Smooth muscle cell (in vitro differentiated cells): ENCODE data around the gene TTL. TPM values are rescaled to one million over a fixed set of nuclear protein-coding genes. Genes with fewer than 3 reads are reported as not detected.

Experiments used
- DNase-seq: peaks from one replicate; lab custom pipeline; 2025; ENCODE audit not compliant: unreplicated experiment; lab: John Stamatoyannopoulos, UW
- H2AFZ ChIP-seq: fragments of 200-600 bp; sonication (generic); 2 replicates; pipeline ENCODE4 v1.6.0; 2016; ENCODE audit warnings: antibody characterized with exemption, low read depth, mild to moderate bottlenecking
- H3F3A ChIP-seq: fragments of 200-600 bp; sonication (generic); 2 replicates; pipeline ENCODE4 v1.6.0; 2017; ENCODE audit warnings: antibody characterized with exemption, low read depth
- H3K27ac ChIP-seq: fragments of 200-600 bp; sonication (generic); 2 replicates; pipeline ENCODE4 v1.5.1; 2016; ENCODE audit warnings: low read depth, mild to moderate bottlenecking
- H3K27me3 ChIP-seq: fragments of 200-600 bp; sonication (generic); 2 replicates; pipeline ENCODE4 v1.6.1; 2016; ENCODE audit warnings: low read depth, mild to moderate bottlenecking
- H3K36me3 ChIP-seq: fragments of 200-600 bp; sonication (generic); 2 replicates; pipeline ENCODE4 v1.5.1; 2016; ENCODE audit warnings: low read depth
- H3K4me1 ChIP-seq: fragments of 200-600 bp; sonication (generic); 2 replicates; pipeline ENCODE4 v1.5.1; 2016; ENCODE audit warnings: low read depth
- H3K4me2 ChIP-seq: fragments of 200-600 bp; sonication (generic); 2 replicates; pipeline ENCODE4 v1.6.0; 2016; ENCODE audit warnings: mild to moderate bottlenecking
- H3K4me3 ChIP-seq: fragments of 200-600 bp; sonication (generic); 2 replicates; pipeline ENCODE4 v1.5.1; 2016; ENCODE audit warnings: mild to moderate bottlenecking
- H3K79me2 ChIP-seq: fragments of 200-600 bp; sonication (generic); 2 replicates; pipeline ENCODE4 v1.6.0; 2016; ENCODE audit warnings: low read depth, mild to moderate bottlenecking
- H3K9ac ChIP-seq: fragments of 200-600 bp; sonication (generic); 2 replicates; pipeline ENCODE4 v1.6.0; 2016; ENCODE audit warnings: low read depth
- H3K9me3 ChIP-seq: fragments of 200-600 bp; sonication (generic); replicated peaks from 2 replicates; pipeline ENCODE4 v1.5.1; 2016; ENCODE audit warnings: low read depth
- H4K20me1 ChIP-seq: fragments of 200-600 bp; sonication (generic); 2 replicates; pipeline ENCODE4 v1.6.0; 2016; ENCODE audit warnings: low read depth
- WGBS: methylation state at CpG from one replicate; pipeline ENCODE4 v1.1.7; 2016; ENCODE audit warnings: low lambda C conversion rate; 5-methylcytosine and 5-hydroxymethylcytosine counted together
- polyA plus RNA-seq: library from polyadenylated mRNA; unstranded; fragments of >200 nt; fragmentation: Nextera tagmentation; extraction: Ambion mirVana; gene quantifications from 2 replicates; pipeline ENCODE4 v1.2.1, GENCODE V29; 2016
- total RNA-seq: library from RNA; depleted of rRNA; stranded (reverse); fragments of >200 nt; gene quantifications from 2 replicates; pipeline ENCODE4 v1.2.3, GENCODE V29; 2014
- TF ChIP-seq, protein P1 (sequence below): fragments of 200-600 bp; sonication (generic); IDR thresholded peaks from 2 replicates; pipeline ENCODE4 v1.5.1; 2017; ENCODE audit warnings: borderline replicate concordance, mild to moderate bottlenecking, antibody characterized with exemption; ENCODE audit not compliant: insufficient read depth, poor library complexity, severe bottlenecking

The TTL gene
- total and polyA plus RNA-seq, 2 experiments from 2014 or later: 33.2 to 36.7 TPM

DNA sequence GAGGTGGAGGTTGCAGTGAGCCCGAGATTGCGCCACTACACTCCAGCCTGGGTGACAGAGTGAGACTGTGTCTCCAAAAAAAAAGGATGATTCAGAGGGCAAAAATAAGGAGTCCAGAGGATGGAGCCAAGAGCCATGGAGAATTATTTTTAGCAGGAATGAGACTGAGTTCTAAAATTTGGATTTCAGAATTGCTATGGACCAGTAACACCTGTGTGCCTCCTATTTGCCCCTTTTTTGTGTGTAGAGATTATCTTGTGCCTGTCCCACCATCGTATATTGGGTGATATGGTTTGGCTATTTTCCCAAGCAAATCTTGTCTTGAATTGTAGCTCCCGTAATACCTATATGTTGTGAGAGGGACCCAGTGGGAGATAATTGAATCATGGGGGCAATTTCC, 32.1 kb upstream of the TTL start:
- no peak overlapping the region for H3K4me2 ChIP-seq
- no peaks in the 10 kb centered on the region for H3K4me1 ChIP-seq
- no peak overlapping the region for H3K27ac ChIP-seq
- no peak overlapping the region for H2AFZ ChIP-seq
- no peaks in the 10 kb centered on the region for H3K36me3 ChIP-seq
- H3K27me3 ChIP-seq: no peaks in the 10 kb centered on the region
- TF ChIP-seq, protein P1, sequence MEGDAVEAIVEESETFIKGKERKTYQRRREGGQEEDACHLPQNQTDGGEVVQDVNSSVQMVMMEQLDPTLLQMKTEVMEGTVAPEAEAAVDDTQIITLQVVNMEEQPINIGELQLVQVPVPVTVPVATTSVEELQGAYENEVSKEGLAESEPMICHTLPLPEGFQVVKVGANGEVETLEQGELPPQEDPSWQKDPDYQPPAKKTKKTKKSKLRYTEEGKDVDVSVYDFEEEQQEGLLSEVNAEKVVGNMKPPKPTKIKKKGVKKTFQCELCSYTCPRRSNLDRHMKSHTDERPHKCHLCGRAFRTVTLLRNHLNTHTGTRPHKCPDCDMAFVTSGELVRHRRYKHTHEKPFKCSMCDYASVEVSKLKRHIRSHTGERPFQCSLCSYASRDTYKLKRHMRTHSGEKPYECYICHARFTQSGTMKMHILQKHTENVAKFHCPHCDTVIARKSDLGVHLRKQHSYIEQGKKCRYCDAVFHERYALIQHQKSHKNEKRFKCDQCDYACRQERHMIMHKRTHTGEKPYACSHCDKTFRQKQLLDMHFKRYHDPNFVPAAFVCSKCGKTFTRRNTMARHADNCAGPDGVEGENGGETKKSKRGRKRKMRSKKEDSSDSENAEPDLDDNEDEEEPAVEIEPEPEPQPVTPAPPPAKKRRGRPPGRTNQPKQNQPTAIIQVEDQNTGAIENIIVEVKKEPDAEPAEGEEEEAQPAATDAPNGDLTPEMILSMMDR: no peak
- no peak for DNase-seq
- H3K9ac ChIP-seq: no peak overlapping the region
- 95% methylated on average over 4 of the region's 4 CpGs for WGBS
- H3K79me2 ChIP-seq: no peaks in the 10 kb centered on the region
- no peaks in the 10 kb centered on the region for H4K20me1 ChIP-seq
- no peaks in the 10 kb centered on the region for H3F3A ChIP-seq
- H3K4me3 ChIP-seq: no peak overlapping the region
- no peaks in the 10 kb centered on the region for H3K9me3 ChIP-seq

DNA sequence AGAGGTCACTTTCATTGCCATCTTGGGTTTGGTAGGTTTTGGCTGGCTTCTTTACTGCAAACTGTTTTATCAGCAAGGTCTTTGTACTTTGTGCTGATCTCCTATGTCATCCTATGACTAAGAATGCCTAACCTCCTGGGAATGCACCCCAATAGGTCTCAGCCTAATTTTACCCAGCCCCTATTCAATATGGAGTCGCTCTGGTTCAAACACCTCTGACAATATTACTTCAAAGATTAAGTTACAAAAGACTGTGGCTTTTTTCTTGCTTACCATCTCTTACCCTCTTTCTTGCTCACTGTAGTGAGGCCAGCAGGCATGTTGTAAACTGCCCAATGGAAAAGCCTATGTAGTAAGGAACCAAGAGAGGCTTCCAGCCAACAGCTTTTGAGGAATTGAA, 30.6 kb upstream of the TTL start:
- H3K27ac ChIP-seq: no peak overlapping the region
- H3K4me1 ChIP-seq: no peaks in the 10 kb centered on the region
- no peaks in the 10 kb centered on the region for H3K9me3 ChIP-seq
- H4K20me1 ChIP-seq: no peaks in the 10 kb centered on the region
- H3K9ac ChIP-seq: no peak overlapping the region
- WGBS: 94% methylated on average over 1 of the region's 1 CpG
- H3K79me2 ChIP-seq: no peaks in the 10 kb centered on the region
- DNase-seq: no peak
- no peak overlapping the region for H3K4me2 ChIP-seq
- H3K36me3 ChIP-seq: no peaks in the 10 kb centered on the region
- TF ChIP-seq, protein P1: no peak
- H3K27me3 ChIP-seq: no peaks in the 10 kb centered on the region
- H2AFZ ChIP-seq: no peak overlapping the region
- H3K4me3 ChIP-seq: no peak overlapping the region
- no peaks in the 10 kb centered on the region for H3F3A ChIP-seq

- no peaks in the 10 kb centered on the region for H3K27me3 ChIP-seq
- no peak for DNase-seq
- no peaks in the 10 kb centered on the region for H3K4me1 ChIP-seq
- no peak overlapping the region for H3K4me3 ChIP-seq
- H3K79me2 ChIP-seq: no peaks in the 10 kb centered on the region
- H3K36me3 ChIP-seq: no peaks in the 10 kb centered on the region
- H3K4me2 ChIP-seq: no peak overlapping the region
- H3K9ac ChIP-seq: no peak overlapping the region
- H3K9me3 ChIP-seq: no peaks in the 10 kb centered on the region
- no peaks in the 10 kb centered on the region for H4K20me1 ChIP-seq
- no peak overlapping the region for H2AFZ ChIP-seq
- no peak overlapping the region for H3K27ac ChIP-seq
- H3F3A ChIP-seq: no peaks in the 10 kb centered on the region
- TF ChIP-seq, protein P1: no peak
Observed at GRCh38 chr2:112454586-112454985, 27.4 kb upstream of the TTL start.

- Histone ChIP-seq H3K79me2 (no peaks in the 10 kb centered on the region), H3K27ac (no peak overlapping the region), H3K9ac (no peak overlapping the region), H3K27me3 (no peaks in the 10 kb centered on the region), H3K36me3 (no peaks in the 10 kb centered on the region), H3F3A (no peaks in the 10 kb centered on the region), H4K20me1 (no peaks in the 10 kb centered on the region), H2AFZ (no peak overlapping the region), H3K4me1 (no peaks in the 10 kb centered on the region), H3K9me3 (no peaks in the 10 kb centered on the region), H3K4me2 (no peak overlapping the region), H3K4me3 (no peak overlapping the region)
- no peak for DNase-seq
- TF ChIP-seq, protein P1: no peak
- 77% methylated on average over 1 of the region's 1 CpG for WGBS
Observed at GRCh38 chr2:112459372-112459771, 22.6 kb upstream of the TTL start.
